Activated T-helper 9 cell treated with anti-CD3 and anti-CD28 coated beads, Interleukin-2, amount 50 U/mL, for 16 hours (primary cell): ENCODE results near the gene FOXL1.

ENCODE experiments used
- DNase-seq: peaks from one replicate; pipeline ENCODE4 v3.0.0-alpha.2; 2020; ENCODE audit warnings: low read depth

FOXL1 gene

DNA sequence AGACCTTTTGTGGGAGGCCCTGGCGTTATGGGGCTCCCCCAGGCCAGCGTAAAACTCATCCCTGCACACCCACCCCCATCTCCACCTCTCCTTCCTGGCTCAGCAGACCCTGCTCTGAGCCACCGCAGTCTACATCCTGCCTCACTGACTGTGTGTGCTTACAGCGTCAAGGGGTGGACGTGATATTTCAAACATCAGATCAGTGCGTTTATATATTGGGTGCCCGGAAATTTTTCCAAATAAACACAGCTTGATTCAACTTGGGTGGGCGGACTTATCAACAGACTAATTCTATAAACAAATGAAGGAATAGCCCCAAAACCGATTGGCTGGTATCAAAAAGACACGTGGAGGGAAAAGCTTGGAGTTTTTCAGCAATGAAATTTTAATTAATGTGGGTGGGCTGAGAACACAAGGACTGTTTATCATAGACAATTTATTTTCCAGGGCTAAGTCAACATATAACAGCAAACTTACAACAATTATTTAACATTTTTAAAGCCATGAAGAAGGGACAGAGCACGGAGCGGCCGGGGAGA is at the start of gene FOXL1:
TSS of gene FOXL1 (plus strand) at position 489 of the 539 bp plus-strand sequence. CDS start 175 bp downstream, outside the sequence.
- DNase-seq, result no peak

DNA sequence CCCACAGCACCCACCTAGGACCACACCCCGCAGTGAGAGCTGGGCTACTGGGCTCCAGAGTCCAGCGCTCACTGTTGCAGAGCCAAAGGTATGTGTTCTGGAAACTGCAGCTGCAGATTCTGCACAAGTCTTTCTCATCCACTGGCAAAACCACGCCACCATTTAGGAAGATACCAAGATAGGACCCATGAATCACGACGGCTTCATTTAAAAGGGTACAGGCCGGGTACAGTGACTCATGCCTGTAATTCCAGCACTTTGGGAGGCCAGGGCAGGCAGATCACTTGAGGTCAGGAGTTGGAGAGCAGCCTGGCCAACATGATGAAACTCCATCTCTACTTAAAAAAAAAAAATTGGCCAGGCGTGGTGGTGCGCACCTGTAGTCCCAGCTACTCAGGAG is 49.2 kb upstream of the FOXL1 start:
- DNase-seq, result no peak

DNA sequence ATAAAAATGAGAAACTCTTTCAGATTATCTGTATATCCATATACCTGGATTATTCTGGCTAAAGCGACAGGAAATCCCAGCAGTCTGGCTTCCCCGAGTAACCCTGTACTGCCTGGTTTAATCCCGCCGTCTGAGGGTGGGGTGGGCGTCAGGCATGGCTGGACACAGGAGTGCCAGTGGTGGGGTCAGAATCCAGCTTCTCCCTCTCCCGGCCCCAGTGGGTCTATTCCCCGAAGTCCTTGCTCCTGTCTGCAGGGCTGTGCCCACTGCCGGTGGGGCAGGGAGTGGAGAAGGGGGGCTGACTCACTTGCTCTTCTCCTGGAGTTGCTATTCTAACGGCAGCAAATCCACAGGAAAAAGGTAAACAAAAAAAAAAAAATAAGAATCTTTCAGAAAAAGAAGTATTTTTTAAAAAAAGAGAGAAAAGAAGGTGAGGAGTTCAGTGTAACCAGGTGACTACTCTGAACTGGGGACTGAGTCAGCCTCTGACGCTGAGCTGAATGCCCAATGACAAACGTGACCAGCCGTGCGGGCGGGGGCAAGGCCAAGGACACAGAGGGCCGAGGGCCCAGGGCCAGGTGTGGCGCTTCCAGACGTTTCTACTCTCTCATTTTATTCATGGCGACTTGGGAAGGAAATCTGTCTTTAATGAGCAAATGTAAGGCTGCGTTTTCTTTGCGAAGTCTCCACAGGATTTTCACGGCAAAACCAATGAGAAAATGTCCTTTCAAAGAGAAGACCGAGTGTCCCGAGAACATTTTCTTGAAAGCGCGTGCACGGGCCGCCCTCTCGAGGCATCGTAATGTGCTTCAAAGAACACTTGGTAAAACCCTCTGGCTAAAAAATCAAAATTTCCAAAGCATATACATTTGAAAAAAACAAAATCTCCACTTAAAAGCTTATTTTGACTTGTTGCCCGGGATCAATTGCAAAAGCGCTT is 47.8 kb upstream of the FOXL1 start:
- DNase-seq, result no peak

DNA sequence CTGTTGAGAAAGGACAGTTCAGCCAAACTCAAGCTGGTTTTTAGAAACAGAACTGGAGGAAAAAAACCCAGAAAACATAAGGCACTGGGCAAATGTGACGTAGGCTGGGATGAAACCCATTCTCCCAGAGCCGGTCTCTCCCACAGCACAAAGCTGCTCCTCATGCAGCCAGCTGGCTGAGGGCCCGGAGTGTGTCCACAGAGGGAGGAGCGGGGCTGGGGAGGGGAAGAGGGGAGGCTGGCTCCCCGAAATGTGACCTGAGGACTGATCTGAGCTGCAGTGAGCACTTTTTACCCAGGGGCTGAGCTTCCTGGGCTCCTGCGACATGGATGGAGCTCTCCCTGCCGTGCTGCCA is 47.2 kb upstream of the FOXL1 start:
- no peak for DNase-seq

DNA sequence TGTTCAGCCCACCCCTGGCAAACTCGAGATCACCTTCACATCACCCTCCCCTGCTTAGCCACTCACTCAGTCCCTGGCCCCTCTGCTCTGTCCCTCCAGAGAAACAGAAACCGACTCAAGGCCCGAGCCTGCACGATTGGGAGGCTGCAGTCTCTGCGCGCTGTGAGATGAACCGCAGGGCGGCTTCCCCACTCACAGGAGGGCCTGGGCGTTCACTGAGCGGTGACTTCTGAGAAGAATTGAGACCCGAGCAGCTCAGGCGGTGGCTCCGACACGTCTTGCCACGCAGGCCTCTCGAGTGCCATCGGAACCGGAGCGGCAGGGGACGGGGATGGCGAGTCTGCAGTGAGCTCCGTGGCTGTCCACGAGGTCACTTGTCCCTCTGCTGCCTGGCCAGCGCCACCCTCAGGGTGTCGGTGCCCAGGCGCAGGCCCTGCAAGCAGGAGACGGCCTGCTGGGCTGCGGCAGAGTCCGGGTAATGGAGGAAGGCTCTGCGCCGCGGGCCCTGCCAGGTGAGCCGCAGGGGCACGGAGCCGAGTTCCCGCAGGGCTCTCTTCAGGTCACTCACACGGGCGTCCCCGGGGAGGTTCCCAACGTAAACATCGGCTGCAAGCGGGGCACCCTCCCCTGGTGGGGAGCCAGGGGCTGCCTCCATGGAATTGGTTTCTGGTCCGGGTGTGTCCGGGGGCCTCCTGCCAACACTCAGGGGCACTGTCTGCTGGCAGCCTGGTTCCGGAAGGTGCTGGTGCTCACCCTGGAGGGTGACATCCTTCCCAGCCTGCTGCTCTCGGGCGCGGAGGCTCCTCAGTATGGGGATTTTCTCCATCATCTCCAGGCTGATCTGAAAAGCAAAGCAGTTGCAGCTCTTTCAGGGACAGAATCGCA is 46.5 kb upstream of the FOXL1 start:
- no peak for DNase-seq

DNA sequence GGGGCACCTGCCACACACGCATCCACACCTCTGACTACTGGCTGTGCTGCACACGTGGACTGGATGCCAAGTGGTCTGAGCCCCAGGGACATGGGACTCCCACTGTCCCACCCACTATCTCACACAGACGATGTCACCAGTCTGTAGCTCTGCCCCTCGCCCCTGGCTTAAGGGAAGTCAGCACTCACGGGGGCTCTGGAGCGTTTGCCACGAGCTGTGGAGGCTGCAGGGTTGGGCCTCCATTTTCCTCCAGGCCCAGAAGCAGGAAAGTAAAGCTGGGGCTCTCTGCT is 45.9 kb upstream of the FOXL1 start:
- DNase-seq, result no peak

DNA sequence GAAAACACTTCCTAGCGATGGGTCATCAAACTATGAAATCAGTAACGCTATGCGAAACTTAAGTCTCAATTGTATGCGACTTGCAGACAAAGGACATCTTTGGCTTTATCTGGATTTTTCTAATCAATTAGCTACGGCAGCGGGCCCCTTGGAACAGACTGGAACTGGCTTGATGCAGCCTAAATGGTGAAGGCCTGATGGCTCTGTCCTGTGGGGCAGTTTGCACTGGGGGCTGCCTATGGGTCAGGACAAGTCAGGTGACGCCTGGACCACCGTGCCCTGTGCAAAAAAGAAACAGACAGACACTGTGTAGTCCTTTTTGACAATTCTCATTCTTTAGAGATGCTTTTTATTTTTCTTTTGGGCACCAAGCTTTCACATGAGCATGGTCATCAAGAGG is 45.3 kb upstream of the FOXL1 start:
- no peak for DNase-seq

DNA sequence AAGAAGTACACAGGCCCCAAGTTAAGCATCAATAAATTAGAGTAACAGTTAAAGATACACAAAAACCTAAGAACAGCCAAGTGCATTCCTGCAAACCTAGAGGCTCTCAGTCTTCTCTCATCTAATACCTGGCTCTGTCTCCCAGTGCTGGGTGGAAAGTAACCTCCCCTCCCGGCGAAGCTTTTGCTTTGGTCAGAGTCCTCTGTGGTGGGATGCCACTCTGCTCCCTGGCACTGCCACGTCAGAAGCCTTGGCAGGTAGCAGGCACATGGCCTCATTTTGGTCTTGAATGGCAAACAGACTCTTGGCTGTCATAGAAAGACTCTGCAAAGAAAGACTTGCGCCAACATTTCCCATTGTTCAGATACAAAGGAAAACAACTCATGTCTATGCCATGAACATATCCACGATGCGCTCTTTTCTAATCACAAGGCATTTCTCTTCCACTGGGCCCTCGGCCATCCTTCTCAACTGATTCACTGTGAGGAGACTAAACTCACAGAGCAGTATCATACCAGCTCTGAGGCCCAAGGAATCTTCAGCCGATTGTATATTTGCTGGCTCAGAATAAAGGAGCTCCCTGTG is 44.5 kb upstream of the FOXL1 start:
- no peak for DNase-seq

DNA sequence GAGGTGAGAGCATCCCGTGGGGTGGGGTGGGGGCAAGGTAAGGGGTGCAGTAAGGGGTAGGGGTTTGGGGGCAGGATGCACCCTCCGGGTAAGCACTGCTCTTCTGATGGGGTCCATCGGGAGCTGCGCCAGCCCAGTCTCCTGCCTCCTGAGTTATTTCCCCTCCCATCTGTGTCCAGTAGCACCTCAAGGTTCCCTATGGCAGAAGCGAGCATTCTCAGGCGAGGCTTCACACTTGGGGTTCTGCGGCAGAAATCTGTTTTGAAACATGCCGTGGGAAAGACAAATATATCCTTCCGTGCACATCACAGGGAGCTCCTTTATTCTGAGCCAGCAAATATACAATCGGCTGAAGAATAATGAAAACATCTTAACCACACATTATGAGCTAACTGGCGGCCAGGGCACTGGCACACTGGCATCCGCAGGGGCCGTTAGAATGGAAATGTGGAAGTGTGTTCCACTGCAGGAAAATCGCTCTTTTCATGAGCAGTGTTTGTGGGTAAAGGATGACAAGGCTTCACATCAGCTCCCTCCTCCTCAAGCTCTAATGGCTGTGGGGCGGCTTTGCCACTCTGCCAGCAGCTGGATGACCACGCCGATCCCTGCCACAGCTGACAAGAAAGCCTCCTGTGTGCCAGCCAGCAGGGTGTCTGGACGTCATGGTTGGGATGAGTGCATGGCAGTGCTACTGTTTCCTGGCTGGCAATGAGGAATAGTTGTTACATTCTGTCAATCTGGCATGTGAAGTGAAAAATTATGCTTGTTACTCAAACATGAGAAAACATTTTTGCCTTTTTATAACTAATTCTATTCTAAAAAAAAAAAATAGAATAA is 43.4 kb upstream of the FOXL1 start:
- no peak for DNase-seq

DNA sequence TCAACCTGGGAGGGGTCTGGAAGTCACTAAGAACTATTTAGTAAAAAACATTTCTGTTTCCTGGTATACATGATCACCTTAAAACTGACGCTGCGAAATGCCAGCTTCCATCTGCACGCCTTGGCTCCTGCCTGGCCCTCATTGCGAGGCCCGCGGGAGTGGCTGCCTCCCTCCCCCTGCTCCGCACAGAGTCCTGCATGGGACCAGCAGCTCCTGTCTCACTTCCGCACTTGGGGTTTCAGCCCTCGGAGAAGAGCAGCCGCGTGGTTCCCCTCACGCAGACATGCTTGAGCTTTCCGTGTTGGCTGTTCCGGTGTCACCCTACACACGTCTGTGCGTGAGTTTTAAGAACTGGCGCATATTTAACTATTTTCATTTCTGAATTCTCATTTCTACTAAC is 41.7 kb upstream of the FOXL1 start:
- no peak for DNase-seq

DNA sequence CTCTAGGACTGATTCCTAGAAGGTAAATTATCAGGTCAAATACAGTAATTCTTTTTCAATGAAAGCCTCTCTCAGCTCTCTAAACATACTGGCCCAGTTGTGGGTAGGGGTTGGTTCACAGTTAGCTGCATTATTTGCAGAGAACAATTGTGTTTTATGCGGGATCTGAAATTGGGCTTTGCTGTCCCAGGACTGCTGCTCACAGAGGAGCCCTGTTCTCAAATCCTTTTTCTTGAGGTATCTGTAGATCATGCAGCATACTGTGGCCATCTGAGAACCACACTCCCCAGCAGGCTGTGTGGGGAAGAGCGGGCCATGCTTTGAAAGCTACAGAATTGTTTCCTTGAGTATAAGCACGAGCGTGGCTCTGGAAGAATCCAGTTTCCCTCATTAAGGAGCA is 40.9 kb upstream of the FOXL1 start:
- DNase-seq, result no peak

DNA sequence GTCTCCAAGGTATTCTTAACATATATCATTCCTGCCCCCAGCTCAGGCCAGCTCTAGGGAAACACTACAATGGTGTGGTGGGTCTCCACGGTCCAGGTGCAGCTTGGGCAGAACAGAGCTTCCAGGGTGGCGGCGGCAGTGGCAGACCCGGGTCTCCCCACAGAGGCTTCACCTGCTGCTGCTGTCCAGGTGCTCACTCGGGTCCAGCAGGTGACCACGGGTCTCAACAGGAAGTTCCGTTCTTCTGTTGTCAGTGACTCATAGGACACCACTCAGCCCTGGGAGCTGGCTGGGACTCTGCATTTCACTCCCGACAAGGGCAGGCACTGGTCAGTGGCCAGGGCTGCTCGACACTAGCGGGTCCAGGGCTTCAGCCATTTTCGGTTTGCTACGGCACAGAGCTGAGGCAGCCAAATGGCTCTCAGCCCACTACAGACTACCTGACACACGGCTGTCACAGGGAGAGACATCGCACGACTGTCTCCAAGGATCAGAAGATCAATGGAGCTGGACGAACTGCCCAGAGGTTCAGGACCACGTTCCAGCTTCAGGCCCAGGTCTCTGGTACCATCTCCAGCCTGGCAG is 40.1 kb upstream of the FOXL1 start:
- DNase-seq, result no peak

DNA sequence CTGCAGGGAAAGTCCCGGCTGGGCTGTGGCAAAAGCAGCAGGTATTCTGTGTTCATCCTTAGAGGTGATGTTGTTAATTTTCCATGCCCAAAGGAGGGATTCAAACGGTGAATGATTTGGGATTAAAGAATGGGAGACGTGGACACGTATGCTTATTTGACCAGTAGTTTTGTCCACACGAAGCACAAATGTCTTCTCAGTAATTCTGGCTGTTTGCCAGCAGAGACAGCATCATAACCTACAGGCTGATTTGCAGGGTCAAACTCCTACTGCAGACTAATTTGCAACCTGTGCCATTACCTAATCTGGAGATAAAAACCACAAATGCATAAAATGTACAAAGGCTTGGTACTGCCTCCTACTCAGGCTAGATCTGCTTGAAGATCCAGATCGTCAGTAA is 37.5 kb upstream of the FOXL1 start:
- DNase-seq, result no peak

DNA sequence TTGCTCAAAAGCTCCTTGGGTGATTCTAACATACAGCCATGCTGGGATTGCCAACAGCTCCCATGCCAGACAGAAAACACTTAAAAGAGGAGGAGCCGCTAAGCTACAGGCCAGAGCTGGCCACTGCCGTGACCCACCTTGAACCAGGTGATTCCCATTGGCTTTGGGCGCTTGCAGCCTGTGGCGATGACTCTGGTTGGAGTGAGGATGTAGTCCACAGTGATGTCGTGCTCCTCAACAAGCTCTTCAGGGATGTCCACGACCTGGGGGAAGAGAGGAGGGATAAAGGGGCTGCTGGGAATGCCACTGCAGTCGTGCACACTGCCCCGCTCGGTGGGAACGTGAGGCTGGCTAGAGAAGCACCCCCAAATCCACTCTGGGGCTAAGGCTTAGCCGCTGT is 36.8 kb upstream of the FOXL1 start:
- no peak for DNase-seq

DNA sequence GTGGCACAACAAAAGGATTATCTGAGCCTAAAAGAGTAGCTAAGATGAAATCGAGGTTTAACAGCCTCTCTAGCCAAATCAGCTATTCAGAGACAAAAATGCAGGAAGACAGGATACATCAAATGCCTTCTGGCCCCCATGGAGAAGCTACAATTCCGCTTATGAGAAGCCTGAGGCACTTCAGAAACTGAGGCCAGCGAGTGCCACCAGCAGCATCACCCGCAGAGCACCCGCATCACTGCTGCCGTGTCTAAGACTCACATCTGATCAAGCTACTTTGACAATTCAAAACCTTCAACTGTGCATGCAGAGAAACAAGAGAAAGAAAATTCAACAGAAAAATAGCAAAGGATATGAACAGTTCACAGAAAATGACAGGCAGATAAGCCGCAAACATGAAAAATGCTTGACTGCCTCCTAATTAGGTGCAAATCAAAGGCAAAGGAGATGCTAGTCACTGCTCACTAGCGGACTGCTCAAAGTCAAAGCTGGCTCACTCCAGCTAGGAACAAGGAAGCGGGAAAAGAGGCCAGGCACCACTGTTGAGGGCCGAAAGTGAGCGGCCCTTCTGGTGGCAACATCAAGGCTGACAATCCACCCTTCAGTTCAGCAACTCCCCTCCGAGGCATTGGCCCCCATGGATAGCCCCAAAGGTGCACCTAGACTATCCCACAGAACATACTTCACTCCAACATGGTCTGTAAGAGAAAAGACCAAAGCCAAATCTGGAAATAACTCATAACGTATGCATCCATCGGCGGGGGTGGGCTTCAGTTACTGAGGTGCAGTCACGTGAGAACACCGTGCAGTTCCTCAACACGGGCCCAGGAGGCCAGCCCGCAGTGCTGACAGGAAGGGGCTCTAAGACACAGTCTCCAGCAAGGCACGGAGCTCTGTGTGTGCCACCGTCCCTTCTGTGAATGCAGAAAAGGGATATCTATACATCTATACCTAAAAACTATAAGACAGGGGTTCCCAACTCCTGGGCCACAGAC is 35.3 kb upstream of the FOXL1 start:
- DNase-seq, result no peak

DNA sequence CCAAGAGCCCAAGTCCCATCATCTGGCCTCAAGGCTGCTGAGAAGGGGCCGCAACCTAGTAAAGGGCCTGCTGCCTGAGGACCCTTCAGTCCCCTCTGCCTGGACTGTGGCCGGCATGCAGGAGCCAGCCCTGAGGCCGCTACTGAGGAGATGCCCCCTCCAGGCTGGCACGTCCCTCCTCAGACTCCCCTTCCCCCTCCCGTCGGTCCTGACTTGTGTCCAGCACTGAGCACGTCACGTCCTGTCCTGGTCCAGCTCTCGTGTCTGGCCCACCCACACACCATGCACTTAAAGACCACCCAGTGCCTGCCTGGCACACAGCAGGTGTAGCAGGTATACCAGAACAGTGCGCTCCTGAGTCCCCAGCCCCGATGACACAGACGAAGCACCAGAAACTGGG is 32.9 kb upstream of the FOXL1 start:
- DNase-seq, result no peak

DNA sequence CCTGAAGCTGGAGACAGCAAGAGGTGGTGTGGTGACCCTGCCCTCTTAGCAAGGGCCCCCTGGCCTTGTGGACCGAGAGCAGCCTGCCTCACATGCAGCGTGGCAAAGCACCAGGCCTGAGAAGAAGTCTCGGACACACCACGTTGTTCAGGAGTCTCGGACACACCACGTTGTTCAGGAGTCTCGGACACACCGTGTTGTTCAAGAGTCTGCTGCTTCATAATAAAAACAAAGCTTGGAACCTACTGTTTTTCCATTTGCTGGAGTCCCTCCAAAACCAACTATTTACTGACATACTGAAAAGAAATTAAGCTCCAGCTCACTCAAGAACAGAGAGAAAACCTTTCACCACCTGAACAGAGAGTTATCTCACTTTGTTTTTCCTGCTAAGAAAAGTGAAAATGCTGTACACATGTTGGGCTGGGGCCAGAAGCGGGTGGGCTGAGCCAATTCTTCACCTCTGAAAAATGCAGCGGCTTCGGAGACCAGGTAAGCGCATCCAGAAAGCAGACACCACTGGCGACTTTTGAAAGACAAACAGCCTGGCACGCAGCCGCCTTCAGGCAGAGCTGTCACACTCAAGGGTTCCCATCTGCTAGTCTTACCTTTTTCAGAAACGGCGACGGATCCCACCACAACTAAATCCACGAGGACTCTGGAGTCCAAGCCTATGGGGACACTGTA is 32.3 kb upstream of the FOXL1 start:
- DNase-seq, result no peak

DNA sequence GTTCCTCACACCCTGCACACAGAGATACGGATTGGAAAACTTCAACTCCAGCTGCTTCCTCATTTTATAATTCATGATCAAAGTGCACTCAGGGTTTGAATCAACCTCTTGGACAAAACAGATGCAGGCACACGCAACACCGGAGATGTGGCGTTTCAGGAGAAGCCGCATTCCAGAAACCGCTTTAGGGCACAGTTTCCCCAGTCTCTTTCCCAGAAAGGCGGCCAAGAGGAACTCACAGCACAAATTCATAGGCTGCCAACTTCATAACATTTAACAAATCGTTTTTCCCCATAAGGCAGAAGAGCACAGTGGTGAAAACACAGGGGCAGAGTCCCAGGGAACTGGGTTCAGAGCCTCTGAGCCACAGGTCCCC is 31.7 kb upstream of the FOXL1 start:
- DNase-seq, result no peak

DNA sequence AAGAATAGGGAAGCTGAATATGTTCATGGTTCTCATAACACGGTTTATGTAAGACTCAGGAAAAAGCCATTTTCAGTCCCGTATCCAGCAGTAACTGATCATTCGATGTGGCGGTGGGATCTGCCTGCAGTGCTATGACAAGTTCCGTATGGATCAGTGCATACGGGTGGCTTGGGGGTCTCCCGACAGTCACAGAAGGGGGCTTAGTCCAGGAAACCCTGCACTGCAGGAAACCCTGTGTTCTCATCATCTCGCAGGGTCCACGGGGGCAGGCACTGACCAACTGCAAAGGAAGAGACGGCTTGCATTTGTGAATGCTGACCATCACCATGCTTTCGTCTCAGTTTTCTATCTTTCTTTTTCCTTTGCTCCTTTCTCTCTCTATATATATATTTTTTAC is 31.1 kb upstream of the FOXL1 start:
- DNase-seq, result no peak
